SKM-1 treated with dmso at 0.1 percent for 144 hours (cell line): ENCODE data around the gene SORBS2.

ENCODE experiments used
- DNase-seq: peaks from one replicate; lab custom pipeline; 2025; ENCODE audit not compliant: unreplicated experiment; lab: John Stamatoyannopoulos, UW

The SORBS2 gene

GRCh38 chr4:185835336-185835735 is 23.3 kb upstream of the SORBS2 start:
- no peak for DNase-seq

- DNase-seq = no peak
These were observed 22.8 kb upstream of the SORBS2 start for GRCh38 chr4:185834778-185835177.

- DNase-seq = no peak
These were observed 22.1 kb upstream of the SORBS2 start for GRCh38 chr4:185834088-185834487.

GRCh38 chr4:185833055-185833598 is 21.1 kb upstream of the SORBS2 start:
- DNase-seq = no peak

GRCh38 chr4:185831125-185831815 is 19.3 kb upstream of the SORBS2 start:
- no peak for DNase-seq

GRCh38 chr4:185830263-185830994 is 18.4 kb upstream of the SORBS2 start:
- DNase-seq = no peak

- no peak for DNase-seq
These were observed 14.4 kb upstream of the SORBS2 start for GRCh38 chr4:185826381-185826780.

GRCh38 chr4:185825737-185826136 is 13.7 kb upstream of the SORBS2 start:
- DNase-seq = no peak

- DNase-seq = no peak
These were observed 10.8 kb upstream of the SORBS2 start for GRCh38 chr4:185822791-185823190.

GRCh38 chr4:185821029-185821419 is 9.0 kb upstream of the SORBS2 start:
- DNase-seq = no peak

- no peak for DNase-seq
These were observed 8.4 kb upstream of the SORBS2 start for GRCh38 chr4:185820146-185821028.

GRCh38 chr4:185819144-185819543 is 7.2 kb upstream of the SORBS2 start:
- no peak for DNase-seq

GRCh38 chr4:185817403-185817818 is 5.4 kb upstream of the SORBS2 start:
- DNase-seq = no peak

- no peak for DNase-seq
These were observed 1.1 kb upstream of the SORBS2 start for GRCh38 chr4:185813133-185813532.

- DNase-seq = no peak
These were observed 1.1 kb downstream of the SORBS2 start for GRCh38 chr4:185810746-185811508.

GRCh38 chr4:185809533-185810071 is 2.4 kb downstream of the SORBS2 start:
- no peak for DNase-seq

- DNase-seq = no peak
These were observed 2.9 kb downstream of the SORBS2 start for GRCh38 chr4:185809121-185809520.

- no peak for DNase-seq
These were observed 6.0 kb downstream of the SORBS2 start for GRCh38 chr4:185805979-185806378.

GRCh38 chr4:185805262-185805802 is 6.7 kb downstream of the SORBS2 start:
- DNase-seq = no peak

- no peak for DNase-seq
These were observed 9.0 kb downstream of the SORBS2 start for GRCh38 chr4:185803022-185803421.
